ENCODE measurements around the gene CBFB. TPM values are rescaled to one million over a fixed set of nuclear protein-coding genes. Genes with fewer than 3 reads are reported as not detected.

Gene CBFB
- total RNA-seq, 1 experiment from 2014 or later: 76.3 TPM

GRCh38 chr16:67016681-67017420 lies 12.1 kb upstream of the CBFB start:
- no peaks in the 10 kb centered on the region for H3K36me3 Mint-ChIP-seq (ENCODE audit: insufficient read depth in 1 of 3, low read depth in 3 of 3)
- H3K4me1 Mint-ChIP-seq: peaks cover 7 to 12% of the 10 kb centered on the region in 2 experiments; a peak in 3 of 4 replicates
- Histone ChIP-seq H4K91ac (ENCODE audit: insufficient read length, low read depth, low read length) (no peak overlapping the region), H2BK5ac (ENCODE audit: insufficient read length, low read length) (no peak overlapping the region), H3K23ac (ENCODE audit: insufficient read length, low read depth, low read length) (no peak overlapping the region), H2AK5ac (ENCODE audit: insufficient read length, low read length) (no peak overlapping the region), H3T11ph (ENCODE audit: low read length) (no peak overlapping the region), H3K79me2 (ENCODE audit: insufficient read depth, low read length) (no peaks in the 10 kb centered on the region), H4K20me1 (ENCODE audit: control insufficient read depth, insufficient read depth, insufficient read length) (no peaks in the 10 kb centered on the region), H3K27me3 (ENCODE audit: insufficient read depth, low read length) (peaks cover 16% of the 10 kb centered on the region; the same call in 1 of the 2 replicates), H2BK12ac (ENCODE audit: insufficient read length, low read depth, low read length) (no peak overlapping the region), H3K4ac (ENCODE audit: low read depth, low read length) (no peak overlapping the region), H3K14ac (ENCODE audit: insufficient read depth, low read length) (no peak overlapping the region), H2AFZ (ENCODE audit: low read length) (no peak overlapping the region), H2BK120ac (ENCODE audit: low read depth, low read length, poor library complexity, severe bottlenecking) (no peak overlapping the region), H3K9me3 (ENCODE audit: control insufficient read depth, low read depth, low read length) (no peaks in the 10 kb centered on the region), H3K56ac (ENCODE audit: insufficient read length, low read depth, low read length) (no peak overlapping the region), H3K18ac (ENCODE audit: insufficient read length, low read depth, low read length) (no peak overlapping the region), H3K9ac (ENCODE audit: extremely low read depth, insufficient read length, low read length) (no peak overlapping the region), H2BK20ac (ENCODE audit: low read depth, low read length, poor library complexity, severe bottlenecking) (no peak overlapping the region), H4K5ac (ENCODE audit: insufficient read length, low read depth, low read length) (no peak overlapping the region), H3K4me1 (ENCODE audit: insufficient read depth, low read length) (no peaks in the 10 kb centered on the region), H3K27ac (ENCODE audit: insufficient read length, low read depth, low read length) (no peak overlapping the region), H3K23me2 (ENCODE audit: insufficient read length, low read depth, low read length, poor library complexity, severe bottlenecking) (peaks cover 6% of the 10 kb centered on the region), H4K8ac (replicated peaks; ENCODE audit: insufficient read length, low read depth, low read length) (no peak overlapping the region), H3K4me2 (ENCODE audit: insufficient read depth, insufficient read length, low read length) (no peak overlapping the region), H2BK15ac (ENCODE audit: low read depth, low read length) (no peak overlapping the region), H3K79me1 (ENCODE audit: insufficient read depth, low read depth, low read length, poor library complexity, severe bottlenecking) (no peaks in the 10 kb centered on the region)
- TF ChIP-seq CTCF (conservative IDR thresholded peaks at IDR 0.05): no peak
- DNase-seq: no peak
- peaks cover 40% of the 10 kb centered on the region for H3K27me3 Mint-ChIP-seq (ENCODE audit: low read depth)
- no peaks in the 10 kb centered on the region for H3K9me3 Mint-ChIP-seq
- no peak overlapping the region for H3K4me3 Mint-ChIP-seq
- no peak overlapping the region; a peak in 1 of 7 replicates for H3K27ac Mint-ChIP-seq
- no CpG with 5 or more reads among the region's 5 CpGs for WGBS (ENCODE audit: extremely low coverage, insufficient read length, low lambda C conversion rate)
